AG04450 (cell line): ENCODE data around the gene SPTBN5. TPM values are rescaled to one million over a fixed set of nuclear protein-coding genes. Genes with fewer than 3 reads are reported as not detected.

ENCODE experiments used
- CTCF ChIA-PET: fragments of 300-600, 350-600 bp; formaldehyde crosslinking; extraction: SDS; loops from one replicate; lab custom pipeline; 2022; ENCODE audit warnings: antibody characterized with exemption, inconsistent platforms; lab: Charles Lee
- POLR2A ChIA-PET: fragments of 350-600 bp; formaldehyde crosslinking; extraction: SDS; loops from one replicate; lab custom pipeline; 2021; ENCODE audit warnings: antibody characterized with exemption, inconsistent platforms; lab: Yijun Ruan, JAX
- DNase-seq: peaks from one replicate; pipeline ENCODE4 v3.0.0-alpha.2; 2011; ENCODE audit warnings: low read depth, low spot score
- H3K27ac ChIP-seq: one replicate; pipeline ENCODE4 v1.5.1; 2012; ENCODE audit warnings: low read depth, low read length, control low read depth
- H3K27me3 ChIP-seq: one replicate; pipeline ENCODE4 v1.6.0; 2012; ENCODE audit warnings: low read length; ENCODE audit not compliant: control insufficient read depth, insufficient read depth
- H3K4me3 ChIP-seq: 2 replicates; pipeline ENCODE4 v1.5.1; 2011; ENCODE audit warnings: mild to moderate bottlenecking, low read depth, low read length, control low read depth
- H3K9me3 ChIP-seq: 2 replicates; pipeline ENCODE4 v1.5.1; 2012; ENCODE audit warnings: low read length; ENCODE audit not compliant: control insufficient read depth, insufficient read depth
- polyA plus RNA-seq: library from polyadenylated mRNA; depleted of rRNA; stranded (reverse); fragments of >200 nt; gene quantifications from 2 replicates; pipeline ENCODE4 v1.2.3, GENCODE V29; 2011
- TF ChIP-seq, protein P1 (sequence below): IDR thresholded peaks from 2 replicates; pipeline ENCODE4 v1.5.1; 2011; ENCODE audit warnings: low read depth, low read length, control low read depth, inconsistent platforms

Gene SPTBN5
- polyA plus RNA-seq, 1 experiment = 0.14 TPM

- POLR2A ChIA-PET = no interaction called here
Observed at GRCh38 chr15:41921639-41922038, 27.8 kb upstream of the SPTBN5 start.

GRCh38 chr15:41921167-41921566, 27.3 kb upstream of the SPTBN5 start:
- H3K27ac ChIP-seq = no peak overlapping the region
- DNase-seq = no peak
- H3K27me3 ChIP-seq = no peaks in the 10 kb centered on the region
- POLR2A ChIA-PET = no interaction called here
- CTCF ChIA-PET = no interaction called here
- H3K4me3 ChIP-seq = no peak overlapping the region
- H3K9me3 ChIP-seq = no peaks in the 10 kb centered on the region
- TF ChIP-seq, protein P1, sequence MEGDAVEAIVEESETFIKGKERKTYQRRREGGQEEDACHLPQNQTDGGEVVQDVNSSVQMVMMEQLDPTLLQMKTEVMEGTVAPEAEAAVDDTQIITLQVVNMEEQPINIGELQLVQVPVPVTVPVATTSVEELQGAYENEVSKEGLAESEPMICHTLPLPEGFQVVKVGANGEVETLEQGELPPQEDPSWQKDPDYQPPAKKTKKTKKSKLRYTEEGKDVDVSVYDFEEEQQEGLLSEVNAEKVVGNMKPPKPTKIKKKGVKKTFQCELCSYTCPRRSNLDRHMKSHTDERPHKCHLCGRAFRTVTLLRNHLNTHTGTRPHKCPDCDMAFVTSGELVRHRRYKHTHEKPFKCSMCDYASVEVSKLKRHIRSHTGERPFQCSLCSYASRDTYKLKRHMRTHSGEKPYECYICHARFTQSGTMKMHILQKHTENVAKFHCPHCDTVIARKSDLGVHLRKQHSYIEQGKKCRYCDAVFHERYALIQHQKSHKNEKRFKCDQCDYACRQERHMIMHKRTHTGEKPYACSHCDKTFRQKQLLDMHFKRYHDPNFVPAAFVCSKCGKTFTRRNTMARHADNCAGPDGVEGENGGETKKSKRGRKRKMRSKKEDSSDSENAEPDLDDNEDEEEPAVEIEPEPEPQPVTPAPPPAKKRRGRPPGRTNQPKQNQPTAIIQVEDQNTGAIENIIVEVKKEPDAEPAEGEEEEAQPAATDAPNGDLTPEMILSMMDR = no peak

More at GRCh38 chr15:41921639-41922038, 27.8 kb upstream of the SPTBN5 start:
- H3K4me3 ChIP-seq = no peak overlapping the region
- no peaks in the 10 kb centered on the region for H3K9me3 ChIP-seq
- DNase-seq = no peak
- CTCF ChIA-PET = no interaction called here
- no peaks in the 10 kb centered on the region for H3K27me3 ChIP-seq
- no peak overlapping the region for H3K27ac ChIP-seq
- TF ChIP-seq, protein P1 = no peak

DNA sequence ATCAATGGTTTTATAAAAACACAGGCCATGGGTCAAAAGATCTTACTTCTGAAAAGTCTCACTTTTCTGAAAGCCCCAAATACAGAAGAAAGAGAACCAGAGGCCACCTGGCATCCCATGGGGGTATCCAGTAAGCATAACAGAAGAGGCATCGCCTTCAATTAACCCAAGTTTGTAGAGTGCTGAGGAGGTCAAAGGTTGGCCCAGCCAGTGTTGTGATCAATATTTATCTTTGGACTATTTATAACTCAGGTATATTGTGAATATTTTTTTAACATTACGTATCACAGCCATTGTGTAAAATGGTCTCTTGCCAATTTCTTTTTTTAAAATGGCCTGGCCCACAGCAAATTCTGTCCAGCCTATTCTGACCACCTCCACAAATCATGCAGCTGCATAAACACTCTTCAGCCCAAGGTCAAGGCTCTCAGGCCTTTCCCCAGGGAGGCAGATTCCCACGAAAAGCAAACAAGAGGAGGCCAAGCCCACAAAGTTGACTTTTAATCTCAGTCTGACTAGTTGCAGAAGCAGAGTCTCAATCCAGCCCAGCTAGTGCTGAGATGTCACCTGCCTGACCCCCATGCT, 26.2 kb upstream of the SPTBN5 start:
- Histone ChIP-seq H3K27ac (peak overlapping the region; percentile 21), H3K27me3 (no peaks in the 10 kb centered on the region), H3K9me3 (no peaks in the 10 kb centered on the region), H3K4me3 (no peak overlapping the region)
- CTCF ChIA-PET = no interaction called here
- TF ChIP-seq, protein P1 = no peak
- peak; percentile 81 for DNase-seq
- POLR2A ChIA-PET = interaction anchor here (0.8 kb wide), 1 partner anchor 53 kb away, joined by 3 read pairs; no protein-coding TSS in a partner anchor

GRCh38 chr15:41919201-41919820, 25.5 kb upstream of the SPTBN5 start:
- no peak for DNase-seq

More at GRCh38 chr15:41919201-41919820, 25.5 kb upstream of the SPTBN5 start:
- H3K9me3 ChIP-seq = no peaks in the 10 kb centered on the region
- no peaks in the 10 kb centered on the region for H3K27me3 ChIP-seq
- POLR2A ChIA-PET = no interaction called here
- no peak overlapping the region for H3K27ac ChIP-seq
- CTCF ChIA-PET = interaction anchor here (1.3 kb wide), 1 partner anchor 14 kb away, joined by 4 read pairs; no protein-coding TSS in a partner anchor
- no peak overlapping the region for H3K4me3 ChIP-seq
- TF ChIP-seq, protein P1 = no peak
